ENCODE data around the gene PTH2R. TPM values are rescaled to one million over a fixed set of nuclear protein-coding genes. Genes with fewer than 3 reads are reported as not detected.

PTH2R gene, protein sequence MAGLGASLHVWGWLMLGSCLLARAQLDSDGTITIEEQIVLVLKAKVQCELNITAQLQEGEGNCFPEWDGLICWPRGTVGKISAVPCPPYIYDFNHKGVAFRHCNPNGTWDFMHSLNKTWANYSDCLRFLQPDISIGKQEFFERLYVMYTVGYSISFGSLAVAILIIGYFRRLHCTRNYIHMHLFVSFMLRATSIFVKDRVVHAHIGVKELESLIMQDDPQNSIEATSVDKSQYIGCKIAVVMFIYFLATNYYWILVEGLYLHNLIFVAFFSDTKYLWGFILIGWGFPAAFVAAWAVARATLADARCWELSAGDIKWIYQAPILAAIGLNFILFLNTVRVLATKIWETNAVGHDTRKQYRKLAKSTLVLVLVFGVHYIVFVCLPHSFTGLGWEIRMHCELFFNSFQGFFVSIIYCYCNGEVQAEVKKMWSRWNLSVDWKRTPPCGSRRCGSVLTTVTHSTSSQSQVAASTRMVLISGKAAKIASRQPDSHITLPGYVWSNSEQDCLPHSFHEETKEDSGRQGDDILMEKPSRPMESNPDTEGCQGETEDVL
- not detected in 2 replicates for total RNA-seq

DNA sequence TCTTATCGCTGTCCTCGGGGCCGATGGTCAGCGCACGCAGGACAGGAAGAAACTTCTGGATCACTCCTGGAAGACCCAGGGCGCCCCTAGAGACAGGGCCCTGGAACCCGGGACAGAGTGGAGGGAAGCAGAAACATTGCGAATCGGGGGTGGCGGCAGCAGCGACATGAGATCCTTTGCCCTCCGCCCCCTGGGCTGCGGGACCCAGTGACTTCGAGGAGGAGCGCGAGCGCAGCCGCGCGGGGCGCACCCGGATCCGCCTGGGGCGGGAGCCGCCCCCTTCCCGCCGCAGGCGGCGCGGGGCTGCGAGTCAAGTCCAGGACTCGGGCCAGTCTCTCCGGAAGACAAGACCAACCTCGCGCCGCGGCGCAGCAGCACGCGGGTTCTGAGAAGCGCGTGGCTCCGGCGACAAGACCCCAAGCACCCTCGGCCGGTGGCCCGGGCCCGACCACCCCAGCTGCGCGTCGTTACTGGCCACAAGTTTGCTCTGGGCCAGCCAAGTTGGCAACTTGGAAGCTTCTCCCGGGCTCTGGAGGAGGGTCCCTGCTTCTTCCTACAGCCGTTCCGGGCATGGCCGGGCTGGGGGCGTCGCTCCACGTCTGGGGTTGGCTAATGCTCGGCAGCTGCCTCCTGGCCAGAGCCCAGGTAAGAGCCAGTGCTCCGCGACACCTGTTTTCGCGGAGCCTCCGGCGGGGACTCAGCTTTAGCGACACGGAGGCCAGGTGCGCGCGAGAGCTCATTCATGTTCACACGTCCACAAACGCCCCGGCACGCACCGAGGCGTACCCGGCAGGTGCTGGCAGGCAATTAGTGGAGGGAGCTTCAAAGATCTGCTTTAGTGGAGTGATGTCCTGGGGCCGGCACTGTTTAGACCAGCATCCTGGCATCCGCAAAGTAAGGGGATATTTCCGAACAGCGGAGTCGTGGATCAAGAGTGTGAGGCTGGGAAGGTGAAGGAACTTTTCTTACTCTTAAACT, at the start of gene PTH2R:
PTH2R (plus strand) TSS at position 319 of the 978 bp plus-strand sequence; CDS start at position 571, 252 bp downstream.

Other genes starting within 250 kb of the PTH2R start
- not detected in 2 replicates for gene CRYGA, start 243.2 kb upstream of the PTH2R start, total RNA-seq
- gene C2orf80, start 216.8 kb upstream of the PTH2R start, total RNA-seq = not detected in 2 replicates
- gene IDH1, start 151.7 kb upstream of the PTH2R start, total RNA-seq = 103 and 107 TPM in 2 replicates
- gene PIKFYVE, start 140.5 kb upstream of the PTH2R start, total RNA-seq = 24.0 and 30.7 TPM in 2 replicates

Data from regular cardiac myocyte (primary cell).